AG10803 (cell line): ENCODE measurements around the gene CDH23.
A peak's percentile ranks its signal among the peaks of the same experiment; 100 is the strongest.

Source experiments
- DNase-seq: peaks from one replicate; pipeline ENCODE4 v3.0.0; 2010; ENCODE audit warnings: low read depth
- H3K4me3 ChIP-seq: 2 replicates; pipeline ENCODE4 v1.5.1; 2011; ENCODE audit warnings: mild to moderate bottlenecking, low read length, control low read depth
- TF ChIP-seq, protein P1 (sequence below): conservative IDR thresholded peaks from 2 replicates; pipeline ENCODE4 v1.5.1; 2011; ENCODE audit warnings: mild to moderate bottlenecking, low read length, control low read depth, inconsistent platforms

The CDH23 gene

DNA sequence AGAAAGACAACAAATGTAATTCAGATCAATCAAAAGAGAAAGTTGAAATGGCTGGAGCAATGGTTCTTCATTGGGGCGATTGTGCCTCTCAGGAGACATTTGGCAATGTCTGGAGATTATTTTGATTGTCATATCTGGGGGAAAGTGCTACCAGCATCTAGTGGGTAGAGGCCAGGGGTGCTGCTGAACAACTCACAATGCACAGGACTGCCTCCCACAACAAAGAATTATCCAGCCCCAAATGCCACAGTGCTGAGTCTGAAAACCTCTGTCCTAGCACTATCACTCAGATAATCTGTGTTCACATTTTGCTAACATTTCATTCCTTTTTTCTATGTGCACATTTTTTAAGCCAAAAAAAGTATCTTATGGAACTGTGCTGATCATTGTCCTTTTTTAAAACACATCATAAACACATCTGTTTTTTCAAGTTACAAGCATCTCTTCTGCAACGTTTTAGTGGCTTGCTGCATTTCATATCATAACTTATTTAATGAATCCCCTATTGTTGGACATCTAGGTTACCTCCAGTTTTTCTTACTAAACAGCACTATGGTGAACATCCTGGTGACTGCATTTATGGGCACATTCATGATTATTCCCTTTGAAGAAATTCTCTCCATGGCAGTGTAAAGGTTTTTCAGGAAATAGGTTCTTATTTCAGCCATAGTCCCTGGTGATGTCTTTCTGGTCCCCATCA lies 208.7 kb downstream of the CDH23 start:
- DNase-seq, result no peak

DNA sequence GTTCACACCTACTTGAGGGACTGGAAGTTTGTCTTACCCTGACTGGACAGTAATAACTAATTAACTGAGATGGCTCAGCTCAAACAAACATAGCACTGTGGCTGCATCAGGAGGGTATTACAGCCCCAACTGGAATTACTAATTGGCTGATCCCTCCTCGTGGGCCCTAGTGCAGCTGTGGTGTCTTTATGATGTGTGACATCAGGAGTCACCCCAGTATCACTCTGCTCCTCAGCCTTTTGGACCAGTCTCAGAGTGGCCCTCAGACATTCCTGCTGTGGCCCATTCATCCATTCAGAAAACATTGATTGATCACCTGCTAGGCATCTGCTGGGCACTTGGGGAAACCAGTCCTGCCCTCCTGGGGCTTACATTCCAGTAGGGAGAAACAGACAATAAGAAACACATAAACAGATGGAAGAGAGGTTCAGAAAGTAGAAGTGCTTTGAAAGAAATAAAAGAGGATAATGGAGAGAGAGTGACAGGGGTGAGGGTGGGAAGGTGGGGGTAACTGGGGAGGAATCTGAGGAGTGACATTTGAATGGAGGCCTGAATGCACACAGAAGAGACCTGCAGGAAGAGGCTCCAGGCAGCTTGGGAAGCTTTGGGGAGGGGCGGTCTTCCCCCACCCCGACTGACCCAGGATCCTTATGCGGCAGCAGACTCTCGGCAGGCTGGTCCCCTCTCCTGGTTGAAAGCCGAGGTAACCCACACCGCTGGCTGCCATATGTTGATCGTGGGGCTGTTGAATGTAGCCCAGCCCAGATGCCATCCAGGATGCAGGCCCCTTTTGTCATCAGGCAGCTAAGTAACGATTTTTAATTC lies 209.7 kb downstream of the CDH23 start:
- no peak for DNase-seq
- TF ChIP-seq, protein P1, sequence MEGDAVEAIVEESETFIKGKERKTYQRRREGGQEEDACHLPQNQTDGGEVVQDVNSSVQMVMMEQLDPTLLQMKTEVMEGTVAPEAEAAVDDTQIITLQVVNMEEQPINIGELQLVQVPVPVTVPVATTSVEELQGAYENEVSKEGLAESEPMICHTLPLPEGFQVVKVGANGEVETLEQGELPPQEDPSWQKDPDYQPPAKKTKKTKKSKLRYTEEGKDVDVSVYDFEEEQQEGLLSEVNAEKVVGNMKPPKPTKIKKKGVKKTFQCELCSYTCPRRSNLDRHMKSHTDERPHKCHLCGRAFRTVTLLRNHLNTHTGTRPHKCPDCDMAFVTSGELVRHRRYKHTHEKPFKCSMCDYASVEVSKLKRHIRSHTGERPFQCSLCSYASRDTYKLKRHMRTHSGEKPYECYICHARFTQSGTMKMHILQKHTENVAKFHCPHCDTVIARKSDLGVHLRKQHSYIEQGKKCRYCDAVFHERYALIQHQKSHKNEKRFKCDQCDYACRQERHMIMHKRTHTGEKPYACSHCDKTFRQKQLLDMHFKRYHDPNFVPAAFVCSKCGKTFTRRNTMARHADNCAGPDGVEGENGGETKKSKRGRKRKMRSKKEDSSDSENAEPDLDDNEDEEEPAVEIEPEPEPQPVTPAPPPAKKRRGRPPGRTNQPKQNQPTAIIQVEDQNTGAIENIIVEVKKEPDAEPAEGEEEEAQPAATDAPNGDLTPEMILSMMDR, result no peak
- H3K4me3 ChIP-seq, result no peak overlapping the region

More for the DNA sequence above, 208.7 kb downstream of the CDH23 start:
- H3K4me3 ChIP-seq, result no peak overlapping the region
- TF ChIP-seq, protein P1, result no peak

GRCh38 chr10:71607082-71607443 lies 210.3 kb downstream of the CDH23 start:
- H3K4me3 ChIP-seq, result no peak overlapping the region
- DNase-seq, result no peak
- TF ChIP-seq, protein P1, result no peak

DNA sequence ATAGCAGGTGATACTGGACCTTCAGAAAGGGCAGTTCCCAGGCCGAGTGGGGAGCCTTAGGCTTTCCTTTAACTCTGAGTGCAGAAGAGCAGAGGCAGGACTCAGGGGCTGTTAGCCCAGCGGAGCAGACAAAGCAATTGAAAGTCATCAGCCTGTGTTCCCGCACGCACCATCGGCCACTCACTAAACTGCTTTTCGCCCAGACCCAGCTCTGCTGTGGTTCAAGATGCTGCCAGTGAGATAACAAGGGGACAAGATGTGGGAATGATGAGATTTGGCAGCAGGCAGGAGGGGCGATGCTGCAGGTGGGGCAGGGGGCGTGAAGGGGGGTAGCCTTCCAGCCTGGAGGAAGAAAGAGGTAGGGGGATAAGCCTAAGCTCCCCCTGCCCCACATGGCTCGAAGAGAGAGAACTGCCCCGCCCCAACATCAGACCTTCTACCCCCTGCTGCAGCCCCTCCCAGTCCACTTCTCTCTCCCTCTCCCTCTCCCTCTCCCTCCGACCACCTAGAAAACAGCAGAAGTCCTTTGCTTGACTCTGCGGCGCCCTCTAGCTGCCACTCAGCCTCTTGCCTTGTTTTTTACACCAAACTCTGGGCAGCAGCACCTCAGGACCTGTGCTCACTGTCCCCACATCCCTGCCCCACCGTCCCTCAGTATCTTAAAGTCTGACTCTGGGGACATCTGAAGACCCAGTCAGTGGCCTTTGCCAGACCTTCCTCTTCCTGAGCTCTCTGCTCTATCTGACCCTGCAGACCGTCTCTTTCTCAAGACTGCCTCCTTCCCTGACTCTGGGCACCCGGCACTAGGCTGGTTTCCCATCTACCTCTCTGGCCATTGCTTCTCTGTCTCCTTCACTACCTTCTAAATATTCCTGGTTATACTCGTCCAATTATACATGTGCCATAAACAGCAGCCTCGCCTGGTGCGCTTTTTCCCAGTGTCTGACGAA lies 212.4 kb downstream of the CDH23 start:
- peak; percentile 58 for DNase-seq
- no peak overlapping the region for H3K4me3 ChIP-seq
- TF ChIP-seq, protein P1, result peak; percentile 78

GRCh38 chr10:71610651-71611050 lies 213.9 kb downstream of the CDH23 start:
- TF ChIP-seq, protein P1, result no peak
- DNase-seq, result no peak
- H3K4me3 ChIP-seq, result no peak overlapping the region

DNA sequence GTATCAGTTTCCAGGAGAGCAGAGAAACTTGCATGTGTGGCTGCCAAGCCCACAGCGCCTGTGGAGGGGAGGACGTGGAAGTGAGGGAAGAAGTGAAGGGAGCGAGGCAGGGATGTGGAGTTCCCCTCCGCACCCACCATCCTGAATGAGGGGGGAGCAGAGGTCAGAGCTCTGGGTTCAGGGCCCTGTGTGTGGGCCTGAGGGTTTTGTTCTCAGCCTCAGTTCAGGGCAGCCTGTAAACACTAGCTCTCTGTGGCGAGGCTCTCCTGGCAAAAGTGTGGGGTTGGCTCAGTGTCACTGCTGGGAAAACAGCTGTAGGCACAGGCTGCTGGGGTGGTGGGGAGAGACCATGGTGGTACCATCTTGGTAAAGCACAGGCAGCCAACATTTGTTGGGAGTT lies 214.4 kb downstream of the CDH23 start:
- TF ChIP-seq, protein P1, result no peak
- no peak for DNase-seq
- no peak overlapping the region for H3K4me3 ChIP-seq
